GM23338 (cell line): Measurements from ENCODE around the gene LAT. TPM values are rescaled to one million over a fixed set of nuclear protein-coding genes. Genes with fewer than 3 reads are reported as not detected.
A peak's percentile ranks its signal among the peaks of the same experiment; 100 is the strongest.

Experiments
- ATAC-seq: fragments of 200-7000 bp; cut with Tn5 transposase; 3 replicates; pipeline ENCODE4 v1.9.1; 2020
- DNase-seq: peaks from one replicate; pipeline ENCODE4 v3.0.0-alpha.2; 2015; ENCODE audit warnings: low spot score
- H2AFZ ChIP-seq: fragments of 200-600 bp; sonication (generic); 2 replicates; pipeline ENCODE4 v1.8.0; 2016; ENCODE audit warnings: antibody characterized with exemption, mild to moderate bottlenecking, moderate library complexity
- H3F3A ChIP-seq: fragments of 200-600 bp; sonication (generic); replicated peaks from 2 replicates; pipeline ENCODE4 v1.8.0; 2017; ENCODE audit warnings: antibody characterized with exemption, mixed run types, low read depth
- H3K27ac ChIP-seq: fragments of 200-600 bp; sonication (generic); 2 replicates; pipeline ENCODE4 v1.6.1; 2016; ENCODE audit warnings: low read depth
- H3K27me3 ChIP-seq: fragments of 200-600 bp; sonication (generic); 2 replicates; pipeline ENCODE4 v1.8.0; 2016; ENCODE audit warnings: mild to moderate bottlenecking, mixed run types, moderate library complexity; ENCODE audit not compliant: insufficient read depth
- H3K36me3 ChIP-seq: fragments of 200-600 bp; sonication (generic); 2 replicates; pipeline ENCODE4 v1.8.0; 2016; ENCODE audit warnings: mild to moderate bottlenecking; ENCODE audit not compliant: insufficient read depth
- H3K4me1 ChIP-seq: fragments of 200-600 bp; sonication (generic); 2 replicates; pipeline ENCODE4 v1.8.0; 2016; ENCODE audit warnings: mild to moderate bottlenecking, moderate library complexity; ENCODE audit not compliant: insufficient read depth
- H3K4me2 ChIP-seq: fragments of 200-600 bp; sonication (generic); 2 replicates; pipeline ENCODE4 v1.7.1; 2017; ENCODE audit warnings: mixed run types
- H3K4me3 ChIP-seq: fragments of 200-600 bp; sonication (generic); 2 replicates; pipeline ENCODE4 v1.6.1; 2016; ENCODE audit warnings: mixed run types
- H3K79me2 ChIP-seq: fragments of 200-600 bp; sonication (generic); replicated peaks from 2 replicates; pipeline ENCODE4 v1.8.0; 2017; ENCODE audit warnings: mild to moderate bottlenecking; ENCODE audit not compliant: insufficient read depth
- H3K9me2 ChIP-seq: fragments of 200-600 bp; sonication (generic); 2 replicates; pipeline ENCODE4 v1.8.0; 2017; ENCODE audit not compliant: insufficient read depth
- H4K20me1 ChIP-seq: fragments of 200-600 bp; sonication (generic); replicated peaks from 2 replicates; pipeline ENCODE4 v1.8.0; 2017; ENCODE audit warnings: mild to moderate bottlenecking; ENCODE audit not compliant: insufficient read depth
- H3K27ac Mint-ChIP-seq: 2 replicates; pipeline ENCODE4 v1.8.0; 2020; ENCODE audit warnings: inconsistent platforms, mild to moderate bottlenecking, moderate library complexity, mixed read lengths
- H3K27me3 Mint-ChIP-seq: 3 replicates; pipeline ENCODE4 v1.8.0; 2022; ENCODE audit warnings: low read depth, mild to moderate bottlenecking, moderate library complexity, mixed read lengths, inconsistent platforms; ENCODE audit not compliant: insufficient read depth, poor library complexity
- H3K36me3 Mint-ChIP-seq: 3 replicates; pipeline ENCODE4 v1.8.0; 2021; ENCODE audit warnings: low read depth, mild to moderate bottlenecking, inconsistent platforms, moderate library complexity, mixed read lengths
- H3K4me1 Mint-ChIP-seq: 3 replicates; pipeline ENCODE4 v1.8.0; 2020; ENCODE audit warnings: mild to moderate bottlenecking, inconsistent platforms, mixed read lengths
- H3K4me3 Mint-ChIP-seq: 3 replicates; pipeline ENCODE4 v1.8.0; 2021; ENCODE audit warnings: moderate library complexity, mild to moderate bottlenecking, inconsistent platforms, mixed read lengths
- H3K9me3 Mint-ChIP-seq: 3 replicates; pipeline ENCODE4 v1.8.0; 2020; ENCODE audit warnings: moderate library complexity, mild to moderate bottlenecking, inconsistent platforms, mixed read lengths
- CREB1 ChIP-seq: fragments of 250-450 bp; sonication (Bioruptor Pico); IDR thresholded peaks from 2 replicates; pipeline ENCODE4 v1.5.0; 2020; ENCODE audit warnings: low read depth, mild to moderate bottlenecking, moderate library complexity
- ETS1 ChIP-seq: IDR thresholded peaks from 2 replicates; pipeline ENCODE4 v1.6.1; 2016; ENCODE audit warnings: antibody characterized with exemption
- EZH2 ChIP-seq: fragments of 200-600 bp; sonication (generic); IDR thresholded peaks from one replicate; pipeline ENCODE4 v1.8.0; 2017; ENCODE audit warnings: antibody characterized with exemption, mild to moderate bottlenecking, low read depth; ENCODE audit not compliant: unreplicated experiment
- REST ChIP-seq: IDR thresholded peaks from one replicate; pipeline ENCODE4 v1.6.1; 2018; ENCODE audit warnings: antibody characterized with exemption; ENCODE audit not compliant: unreplicated experiment
- ZNF331 ChIP-seq: fragments of 250-450 bp; sonication (Bioruptor Pico); IDR thresholded peaks from 2 replicates; pipeline ENCODE4 v1.5.0; 2020; ENCODE audit warnings: low read depth, mild to moderate bottlenecking, moderate library complexity
- polyA plus RNA-seq: library from polyadenylated mRNA; unstranded; fragments of >200 nt; fragmentation: Nextera tagmentation; extraction: Ambion mirVana; gene quantifications from 2 replicates; pipeline ENCODE4 v1.2.1, GENCODE V29; 2016
- total RNA-seq: library from RNA; depleted of rRNA; stranded (reverse); fragments of >200 nt; shearing (Covaris generic); gene quantifications from 2 replicates; pipeline ENCODE4 v1.2.3, GENCODE V29; 2014
- TF ChIP-seq, protein P1 (sequence below), 2 experiments: fragments of 200-600 bp in 1 of 2; sonication (generic) in 1 of 2; conservative IDR thresholded peaks; 2 replicates each; pipeline versions ENCODE4 v1.5.1 to v1.6.1; 2016 to 2017; ENCODE audit warnings: antibody characterized with exemption in 2 of 2, low read depth in 2 of 2, mild to moderate bottlenecking in 2 of 2, moderate library complexity in 1 of 2

The LAT gene
- total and polyA plus RNA-seq, 2 experiments from 2014 or later = 2.2 to 2.4 TPM

GRCh38 chr16:29028457-29029167 is 43.8 kb downstream of the LAT start:
- Mint-ChIP-seq H3K4me3 (no peak overlapping the region), H3K27ac (0 out of 2 replicates have a peak overlapping the region, but pooled peaks have one; percentile 17), H3K9me3 (no peaks in the 10 kb centered on the region), H3K27me3 (peaks cover 11% of the 10 kb centered on the region), H3K36me3 (no peaks in the 10 kb centered on the region), H3K4me1 (peaks cover 12% of the 10 kb centered on the region)
- no peaks in the 10 kb centered on the region for H3K4me1 ChIP-seq
- no peaks in the 10 kb centered on the region for H3K27me3 ChIP-seq
- no peak overlapping the region for H3K27ac ChIP-seq
- H3K4me2 ChIP-seq = peak overlapping the region; percentile 48; the same call in 1 of the 2 replicates
- H3K4me3 ChIP-seq = no peak overlapping the region
- H4K20me1 ChIP-seq = no peaks in the 10 kb centered on the region
- DNase-seq = peak; percentile 23
- peak overlapping the region; percentile 94; the same call in 1 of the 2 replicates for H2AFZ ChIP-seq
- TF ChIP-seq EZH2 = no peak
- TF ChIP-seq, protein P1, sequence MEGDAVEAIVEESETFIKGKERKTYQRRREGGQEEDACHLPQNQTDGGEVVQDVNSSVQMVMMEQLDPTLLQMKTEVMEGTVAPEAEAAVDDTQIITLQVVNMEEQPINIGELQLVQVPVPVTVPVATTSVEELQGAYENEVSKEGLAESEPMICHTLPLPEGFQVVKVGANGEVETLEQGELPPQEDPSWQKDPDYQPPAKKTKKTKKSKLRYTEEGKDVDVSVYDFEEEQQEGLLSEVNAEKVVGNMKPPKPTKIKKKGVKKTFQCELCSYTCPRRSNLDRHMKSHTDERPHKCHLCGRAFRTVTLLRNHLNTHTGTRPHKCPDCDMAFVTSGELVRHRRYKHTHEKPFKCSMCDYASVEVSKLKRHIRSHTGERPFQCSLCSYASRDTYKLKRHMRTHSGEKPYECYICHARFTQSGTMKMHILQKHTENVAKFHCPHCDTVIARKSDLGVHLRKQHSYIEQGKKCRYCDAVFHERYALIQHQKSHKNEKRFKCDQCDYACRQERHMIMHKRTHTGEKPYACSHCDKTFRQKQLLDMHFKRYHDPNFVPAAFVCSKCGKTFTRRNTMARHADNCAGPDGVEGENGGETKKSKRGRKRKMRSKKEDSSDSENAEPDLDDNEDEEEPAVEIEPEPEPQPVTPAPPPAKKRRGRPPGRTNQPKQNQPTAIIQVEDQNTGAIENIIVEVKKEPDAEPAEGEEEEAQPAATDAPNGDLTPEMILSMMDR (conservative IDR thresholded peaks at IDR 0.05; ENCODE audit: low read depth in 2 of 2) = 0 out of 4 replicates have a peak, but pooled peaks of 1 of the 2 experiments have one; percentile 17
- no peaks in the 10 kb centered on the region for H3F3A ChIP-seq
- H3K36me3 ChIP-seq = no peaks in the 10 kb centered on the region
- ATAC-seq = peak; percentile 54
- H3K9me2 ChIP-seq = no peaks in the 10 kb centered on the region
- H3K79me2 ChIP-seq = no peaks in the 10 kb centered on the region

DNA sequence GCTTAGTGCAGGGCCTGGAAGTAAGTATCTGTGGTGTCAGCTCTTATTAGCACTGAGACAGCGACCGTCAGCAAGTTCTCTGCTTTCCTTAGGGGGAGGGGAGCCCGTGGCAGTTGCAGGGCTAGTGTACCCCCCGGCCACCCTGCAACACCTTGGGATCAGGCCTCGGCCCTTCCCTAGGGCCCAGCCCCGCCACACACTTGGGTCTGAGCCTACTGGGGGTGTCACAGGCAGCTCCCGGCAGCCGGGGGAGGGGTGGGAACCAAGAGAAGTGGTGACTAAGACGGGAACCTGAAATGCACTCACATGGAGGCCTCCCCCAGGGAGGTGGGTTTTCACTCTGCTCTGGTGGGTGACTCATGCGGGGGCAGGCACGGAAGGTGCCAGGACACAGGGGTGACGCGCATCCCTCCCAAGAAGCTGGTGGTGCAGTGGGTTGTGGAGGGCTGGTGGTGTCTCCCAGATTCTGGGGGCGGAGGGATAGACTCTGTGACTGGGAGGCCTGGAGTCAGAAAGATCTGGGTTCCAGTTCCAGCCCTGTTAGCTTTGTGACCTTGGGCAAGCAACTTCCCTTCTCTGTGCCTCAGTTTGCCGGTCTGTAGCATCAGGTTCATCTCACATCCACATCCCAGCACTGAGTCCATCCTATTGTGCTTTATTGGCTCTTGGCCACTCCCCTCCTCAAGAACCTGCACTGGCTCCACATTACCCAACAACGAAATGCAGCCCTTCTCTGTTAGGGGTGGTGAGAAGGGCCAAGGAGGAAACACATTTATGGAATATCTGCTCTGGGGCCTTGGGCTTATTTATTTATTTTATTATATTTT is 44.5 kb downstream of the LAT start:
- Histone ChIP-seq H4K20me1 (no peaks in the 10 kb centered on the region), H3K4me3 (no peak overlapping the region), H3F3A (no peaks in the 10 kb centered on the region), H3K36me3 (no peaks in the 10 kb centered on the region), H3K79me2 (no peaks in the 10 kb centered on the region), H3K4me2 (peak overlapping the region; percentile 48; the same call in 1 of the 2 replicates), H3K4me1 (no peaks in the 10 kb centered on the region), H3K27me3 (no peaks in the 10 kb centered on the region), H3K9me2 (no peaks in the 10 kb centered on the region), H3K27ac (no peak overlapping the region), H2AFZ (peak overlapping the region; percentile 94)
- peaks cover 6% of the 10 kb centered on the region for H3K27me3 Mint-ChIP-seq
- TF ChIP-seq, protein P1 (conservative IDR thresholded peaks at IDR 0.05; ENCODE audit: low read depth in 2 of 2) = no peak
- TF ChIP-seq ZNF331 (CRISPR knock-in tag) (no peak), REST (no peak), EZH2 (no peak), CREB1 (CRISPR knock-in tag) (no peak), ETS1 (no peak)
- peak; percentile 82 for ATAC-seq
- peak; percentile 57 for DNase-seq
- H3K4me3 Mint-ChIP-seq = no peak overlapping the region
- 0 out of 2 replicates have a peak overlapping the region, but pooled peaks have one; percentile 17 for H3K27ac Mint-ChIP-seq
- H3K36me3 Mint-ChIP-seq = no peaks in the 10 kb centered on the region
- H3K9me3 Mint-ChIP-seq = no peaks in the 10 kb centered on the region
- H3K4me1 Mint-ChIP-seq = peaks cover 12% of the 10 kb centered on the region
